HG03378 (cell line): ENCODE results near the gene UBE2Q2.

Experiments
- ATAC-seq: cut with Tn5 transposase; IDR thresholded peaks from one replicate; pipeline ENCODE4 v1.9.1; 2021; ENCODE audit warnings: mild to moderate bottlenecking, moderate library complexity; ENCODE audit not compliant: unreplicated experiment

Gene UBE2Q2

GRCh38 chr15:75921732-75922703 lies 78.8 kb downstream of the UBE2Q2 start:
- no peak for ATAC-seq

DNA sequence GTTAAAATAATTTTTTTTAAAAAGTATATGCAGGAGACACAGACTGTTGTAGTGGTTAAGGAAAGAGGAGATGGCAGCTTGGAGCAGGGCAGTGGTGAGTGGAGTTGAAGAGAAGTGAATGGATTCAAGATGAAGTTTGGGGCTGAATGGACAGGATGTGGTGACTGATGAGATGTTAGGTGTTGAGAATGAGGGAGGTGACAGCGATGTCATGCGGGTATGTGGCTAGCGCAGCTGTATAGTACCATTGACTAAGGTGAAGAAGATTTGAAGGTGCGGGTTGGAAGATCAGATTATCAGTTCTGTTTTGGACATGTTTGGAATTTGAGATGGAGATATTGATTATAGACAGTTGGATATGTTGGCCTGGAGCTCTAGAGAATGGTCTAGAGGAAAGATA lies 80.5 kb downstream of the UBE2Q2 start:
- ATAC-seq: no peak

DNA sequence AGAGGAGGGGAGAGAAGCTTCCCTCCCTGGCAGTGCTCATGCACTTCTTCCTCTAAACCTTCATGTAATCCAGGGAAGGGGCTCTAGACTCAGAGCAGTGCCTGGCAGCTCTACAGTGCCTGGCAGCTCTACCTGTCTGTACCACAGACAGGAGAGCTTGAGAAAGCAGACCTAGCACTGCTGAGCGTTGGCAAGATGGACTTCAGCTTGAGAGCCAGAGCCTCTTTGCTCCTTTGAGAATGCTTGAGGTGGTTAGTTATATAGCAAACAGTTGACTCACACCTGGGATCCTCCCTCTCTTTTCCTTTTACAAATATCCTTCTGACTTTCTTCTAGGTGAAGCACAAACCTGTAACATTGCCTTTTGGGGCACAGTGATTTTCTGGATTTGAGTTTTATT lies 81.3 kb downstream of the UBE2Q2 start:
- ATAC-seq: no peak

GRCh38 chr15:75925440-75925839 lies 82.2 kb downstream of the UBE2Q2 start:
- no peak for ATAC-seq

DNA sequence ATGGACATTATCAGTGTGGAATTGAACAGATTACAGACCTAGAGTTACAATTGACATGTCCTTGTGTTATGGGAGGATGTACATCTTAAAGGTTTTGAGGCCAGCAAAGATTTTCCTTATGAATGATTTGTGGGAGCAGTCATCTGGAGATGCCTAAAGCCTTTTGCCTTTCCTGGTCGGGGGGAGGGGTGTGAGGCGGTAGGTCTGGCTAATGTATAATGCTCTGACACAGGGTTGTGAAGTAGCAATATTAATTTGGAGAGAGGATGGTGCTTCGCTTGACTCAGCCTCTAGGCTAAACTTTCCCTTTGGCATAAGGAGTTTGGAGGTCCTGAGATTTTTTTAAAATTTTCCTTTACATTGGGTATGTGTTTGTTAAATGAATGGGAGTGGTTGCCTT lies 83.7 kb downstream of the UBE2Q2 start:
- no peak for ATAC-seq

- no peak for ATAC-seq
Observed at GRCh38 chr15:75927601-75928000, 84.4 kb downstream of the UBE2Q2 start.

DNA sequence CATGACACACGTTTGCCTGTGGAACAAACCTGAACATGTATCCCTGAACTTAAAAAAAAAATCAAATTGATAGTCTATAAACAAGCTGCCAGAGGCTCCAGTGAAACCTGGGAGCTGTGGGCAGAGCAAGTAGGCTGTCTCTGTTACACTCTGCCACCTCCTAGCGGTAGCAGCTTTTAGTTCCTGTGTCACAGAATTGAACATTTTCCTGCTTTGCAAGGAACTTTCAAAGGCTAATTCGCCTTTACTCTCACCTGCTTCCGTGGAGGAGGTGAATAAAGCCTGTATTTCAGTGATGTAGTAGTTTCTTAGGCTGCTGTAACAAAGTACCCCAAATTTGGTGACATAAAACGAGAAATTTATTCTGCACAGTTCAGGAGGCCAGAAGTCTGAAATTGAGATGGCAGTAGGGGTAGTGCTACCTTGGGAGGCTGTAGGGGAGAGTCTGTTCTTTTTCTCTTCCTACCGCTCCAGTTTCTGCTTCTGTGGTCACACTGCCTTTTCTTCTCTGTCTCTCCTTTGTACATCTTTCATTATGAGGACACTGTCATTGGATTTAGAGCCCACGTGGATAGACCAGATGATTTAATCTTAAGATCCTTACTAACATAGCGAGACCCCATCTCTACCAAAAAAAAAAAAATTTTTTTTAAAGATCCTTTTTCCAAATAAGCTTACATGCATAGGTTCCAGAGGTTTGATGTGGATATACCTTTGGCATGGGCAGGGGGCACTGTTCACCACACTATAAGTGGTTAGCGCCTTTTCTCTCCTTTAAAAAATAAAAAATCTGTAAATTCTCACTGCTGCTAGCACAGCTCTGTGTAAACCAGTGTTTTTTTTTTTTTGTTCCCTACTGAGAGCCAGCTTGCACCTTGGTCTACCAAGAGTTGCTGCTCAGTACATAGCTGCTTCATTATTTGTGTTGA lies 85.7 kb downstream of the UBE2Q2 start:
- no peak for ATAC-seq

GRCh38 chr15:75929799-75930565 lies 86.7 kb downstream of the UBE2Q2 start:
- ATAC-seq: no peak

GRCh38 chr15:75930866-75931265 lies 87.6 kb downstream of the UBE2Q2 start:
- ATAC-seq: no peak

GRCh38 chr15:75942464-75942863 lies 99.2 kb downstream of the UBE2Q2 start:
- no peak for ATAC-seq

DNA sequence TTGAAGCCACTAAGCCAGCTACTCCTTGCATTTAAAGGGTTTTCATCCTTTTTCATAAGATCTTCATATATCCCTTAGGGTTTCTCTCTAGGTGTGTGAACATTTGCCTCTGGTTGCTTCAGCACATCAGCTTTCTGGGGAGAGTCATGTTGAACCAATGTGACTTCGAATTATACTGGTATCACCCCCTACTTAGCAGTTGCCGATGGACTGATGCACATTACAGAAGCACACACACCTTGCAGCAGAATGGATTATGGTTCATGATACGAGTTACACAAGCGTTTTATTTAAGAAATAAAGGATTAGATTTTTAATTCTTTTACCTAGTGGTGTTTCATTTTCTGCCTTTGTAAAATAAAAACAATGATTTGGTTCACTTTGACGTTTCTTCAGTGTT lies 100.0 kb downstream of the UBE2Q2 start:
- no peak for ATAC-seq

- ATAC-seq: no peak
Observed at GRCh38 chr15:75943713-75944215, 100.5 kb downstream of the UBE2Q2 start.

DNA sequence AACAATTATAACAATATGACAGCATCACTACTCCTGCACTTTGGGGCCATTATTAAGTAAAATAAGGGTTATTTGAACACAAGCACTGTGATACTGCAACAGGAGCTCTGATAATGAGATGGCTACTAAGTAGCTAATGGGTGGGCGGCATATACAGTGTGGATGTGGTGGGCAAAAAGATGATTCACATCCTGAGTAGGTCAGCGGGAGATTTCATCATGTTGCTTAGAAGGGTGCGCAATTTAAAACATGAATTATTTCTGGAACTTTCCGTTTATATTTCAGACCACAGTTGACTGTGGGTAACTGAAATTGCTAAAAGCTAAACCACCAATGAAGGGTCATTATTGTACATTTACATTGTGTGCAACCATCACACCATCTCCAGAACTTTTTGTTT lies 102.7 kb downstream of the UBE2Q2 start:
- no peak for ATAC-seq

- ATAC-seq: no peak
Observed at GRCh38 chr15:75947092-75947491, 103.8 kb downstream of the UBE2Q2 start.

GRCh38 chr15:75948761-75949296 lies 105.6 kb downstream of the UBE2Q2 start:
- ATAC-seq: no peak
